GM18861 (cell line): ENCODE data around the gene NCKAP1.
"Not testable (repeated sequence)": the region's sequence is repeated elsewhere in the genome, so short reads cannot be mapped to it uniquely, and the experiment has no call there.

Experiments
- ATAC-seq: cut with Tn5 transposase; IDR thresholded peaks from one replicate; pipeline ENCODE4 v1.9.1; 2021; ENCODE audit not compliant: unreplicated experiment

The NCKAP1 gene

GRCh38 chr2:183037074-183037552 is 1.1 kb downstream of the NCKAP1 start:
- no peak for ATAC-seq

- peak; percentile 62 for ATAC-seq
These were observed 2.1 kb downstream of the NCKAP1 start for GRCh38 chr2:183035954-183036669.

- ATAC-seq: no peak
These were observed 2.8 kb downstream of the NCKAP1 start for GRCh38 chr2:183035298-183035953.

- no peak for ATAC-seq
These were observed 3.5 kb downstream of the NCKAP1 start for GRCh38 chr2:183034806-183035205.

- no peak for ATAC-seq
These were observed 4.3 kb downstream of the NCKAP1 start for GRCh38 chr2:183033951-183034350.

GRCh38 chr2:183031911-183032794 is 6.1 kb downstream of the NCKAP1 start:
- no peak for ATAC-seq

GRCh38 chr2:183029219-183029618 is 9.0 kb downstream of the NCKAP1 start:
- no peak for ATAC-seq

- ATAC-seq: no peak
These were observed 10.1 kb downstream of the NCKAP1 start for GRCh38 chr2:183028108-183028507.

GRCh38 chr2:183027443-183027842 is 10.8 kb downstream of the NCKAP1 start:
- no peak for ATAC-seq

- no peak for ATAC-seq
These were observed 11.8 kb downstream of the NCKAP1 start for GRCh38 chr2:183026424-183026823.

GRCh38 chr2:183025993-183026392 is 12.3 kb downstream of the NCKAP1 start:
- no peak for ATAC-seq

GRCh38 chr2:183024339-183025095 is 13.7 kb downstream of the NCKAP1 start:
- ATAC-seq: no peak

- no peak for ATAC-seq
These were observed 15.5 kb downstream of the NCKAP1 start for GRCh38 chr2:183022711-183023110.

GRCh38 chr2:183021613-183022012 is 16.6 kb downstream of the NCKAP1 start:
- no peak for ATAC-seq

- ATAC-seq: no peak
These were observed 18.4 kb downstream of the NCKAP1 start for GRCh38 chr2:183019718-183020442.

GRCh38 chr2:183017845-183018244 is 20.4 kb downstream of the NCKAP1 start:
- not testable (repeated sequence) for ATAC-seq

- no peak for ATAC-seq
These were observed 24.3 kb downstream of the NCKAP1 start for GRCh38 chr2:183014005-183014404.

- ATAC-seq: no peak
These were observed 26.5 kb downstream of the NCKAP1 start for GRCh38 chr2:183011743-183012142.

- no peak for ATAC-seq
These were observed 28.1 kb downstream of the NCKAP1 start for GRCh38 chr2:183010112-183010511.

GRCh38 chr2:183009249-183009899 is 28.9 kb downstream of the NCKAP1 start:
- no peak for ATAC-seq
